Ovary (tissue), 3 donors: ENCODE results near the gene MAPKAP1.

Experiments used
- CTCF ChIP-seq, 3 donors: fragments of 450-650 bp in 2 of 3; fragments of 200-600 bp in 1 of 3; IDR thresholded peaks; one replicate each; pipeline versions ENCODE4 v1.5.1 to v1.8.0; 2016 to 2022; ENCODE audit warnings: antibody characterized with exemption in 3 of 3, mild to moderate bottlenecking in 1 of 3
- POLR2A ChIP-seq: fragments of 450-650 bp; IDR thresholded peaks from one replicate; pipeline ENCODE4 v1.6.1; 2017; ENCODE audit warnings: antibody characterized with exemption, mild to moderate bottlenecking, moderate library complexity
- donor health status: DM: no; HTN: no; CAD: no.

GRCh38 chr9:125515983-125516940, 190.7 kb downstream of the MAPKAP1 start:
- TF ChIP-seq CTCF (IDR thresholded peaks at IDR 0.05) (no peak), POLR2A (no peak)
